K562 (cell line): ENCODE results near the gene RCSD1. TPM values are rescaled to one million over a fixed set of nuclear protein-coding genes. Genes with fewer than 3 reads are reported as not detected.

Experiments used
- ATAC-seq: fragments of 200-7000 bp; cut with Tn5 transposase; 3 replicates; pipeline ENCODE4 v1.9.1; 2020; ENCODE audit warnings: moderate library complexity
- BruUV-seq: library from RNA; stranded (reverse); fragments of 400-500 nt; replicated peaks from 2 replicates; lab custom pipeline; 2021; lab: Mats Ljungman, UMichigan
- CTCF ChIA-PET: fragments of 300-600 bp; formaldehyde crosslinking; extraction: SDS; loops from one replicate; lab custom pipeline; 2021; ENCODE audit warnings: low intra/inter-chr PET ratio; lab: Yijun Ruan, JAX
- POLR2A ChIA-PET: fragments of 300-600, 350-650 bp; sonication (Branson Sonifier 250); formaldehyde crosslinking; extraction: SDS; loops from one replicate; lab custom pipeline; 2021; ENCODE audit warnings: antibody characterized with exemption, inconsistent platforms; lab: Yijun Ruan, JAX
- DNase-seq, 4 experiments: peaks; one replicate each; pipeline versions ENCODE4 v3.0.0 to v3.0.0-alpha.2; 2011 to 2018; ENCODE audit warnings: low spot score in 3 of 4, mixed read lengths in 3 of 4; ENCODE audit errors: extremely low read depth in 1 of 4
- FAIRE-seq: peaks from 2 replicates; lab custom pipeline; 2011; peaks lifted over from hg19 to GRCh38; lab: Jason Lieb, UNC
- H2AFZ ChIP-seq: 2 replicates; pipeline ENCODE4 v1.6.0; 2011; ENCODE audit warnings: low read depth, low read length, control low read depth, inconsistent platforms
- H3K27ac ChIP-seq: fragments of 200-600 bp; 3 replicates; pipeline ENCODE4 v1.8.0; 2011; ENCODE audit warnings: low read depth, mild to moderate bottlenecking, control low read depth, inconsistent platforms, low read length, moderate library complexity, mixed read lengths; ENCODE audit errors: extremely low read depth
- H3K27me3 ChIP-seq, 2 experiments: fragments of 300-600 bp in 1 of 2; 2 replicates in 1 of 2; 3 replicates in 1 of 2; pipeline versions ENCODE4 v1.6.0 to v1.8.0; 2011; ENCODE audit warnings: inconsistent platforms in 2 of 2, low read length in 2 of 2, mild to moderate bottlenecking in 1 of 2, mixed read lengths in 1 of 2, moderate library complexity in 1 of 2; ENCODE audit not compliant: control insufficient read depth in 2 of 2, insufficient read depth in 2 of 2
- H3K36me3 ChIP-seq: fragments of 300-600 bp; 3 replicates; pipeline ENCODE4 v1.8.0; 2011; ENCODE audit warnings: mild to moderate bottlenecking, low read length, inconsistent platforms; ENCODE audit not compliant: control insufficient read depth, insufficient read depth
- H3K4me1 ChIP-seq, 2 experiments: fragments of 200-600 bp in 1 of 2; replicated peaks in 1 of 2; 2 replicates in 1 of 2; 3 replicates in 1 of 2; pipeline versions ENCODE4 v1.5.1 to v1.8.0; 2011; ENCODE audit warnings: inconsistent platforms in 2 of 2, low read length in 2 of 2, mild to moderate bottlenecking in 1 of 2, mixed read lengths in 1 of 2, moderate library complexity in 1 of 2; ENCODE audit not compliant: control insufficient read depth in 2 of 2, insufficient read depth in 2 of 2
- H3K4me2 ChIP-seq: 2 replicates; pipeline ENCODE4 v1.6.1; 2011; ENCODE audit warnings: low read length, control low read depth, inconsistent platforms, mixed read lengths; ENCODE audit not compliant: insufficient read depth
- H3K4me3 ChIP-seq: fragments of 200-600 bp; sonication (generic), shearing (Covaris generic); 2 replicates; pipeline ENCODE4 v1.5.1; 2016; ENCODE audit warnings: control low read depth, inconsistent platforms
- H3K79me2 ChIP-seq: fragments of 200-600 bp; 3 replicates; pipeline ENCODE4 v1.8.0; 2011; ENCODE audit warnings: low read length, inconsistent platforms; ENCODE audit not compliant: control insufficient read depth, insufficient read depth
- H3K9ac ChIP-seq, 2 experiments: 2 replicates each; pipeline versions ENCODE4 v1.6.0 to v1.6.1; 2011; ENCODE audit warnings: low read depth in 2 of 2, low read length in 2 of 2, control low read depth in 1 of 2, inconsistent platforms in 1 of 2, mild to moderate bottlenecking in 1 of 2, mixed read lengths in 1 of 2; ENCODE audit not compliant: insufficient read depth in 1 of 2
- H3K9me1 ChIP-seq: one replicate; pipeline ENCODE4 v1.6.0; 2011; ENCODE audit warnings: inconsistent platforms, mild to moderate bottlenecking, low read length, moderate library complexity; ENCODE audit not compliant: control insufficient read depth, insufficient read depth
- H3K9me3 ChIP-seq: replicated peaks from 2 replicates; pipeline ENCODE4 v1.5.1; 2011; ENCODE audit warnings: low read depth, low read length, inconsistent platforms; ENCODE audit not compliant: control insufficient read depth, insufficient read depth
- H4K20me1 ChIP-seq: replicated peaks from 2 replicates; pipeline ENCODE4 v1.6.1; 2011; ENCODE audit warnings: low read length, inconsistent platforms, mixed read lengths; ENCODE audit not compliant: control insufficient read depth, insufficient read depth
- DLX4 ChIP-seq: fragments of 250-450 bp; sonication (Bioruptor Pico); IDR thresholded peaks from 2 replicates; pipeline ENCODE4 v1.6.1; 2021; ENCODE audit warnings: mild to moderate bottlenecking
- E2F8 ChIP-seq: fragments of 450-650 bp; IDR thresholded peaks from 2 replicates; pipeline ENCODE4 v1.7.1; 2018; ENCODE audit warnings: mild to moderate bottlenecking, low read depth; ENCODE audit not compliant: partially characterized antibody
- EGR1 ChIP-seq: fragments of 450-650 bp; conservative IDR thresholded peaks from 2 replicates; pipeline ENCODE4 v1.6.1; 2017; ENCODE audit warnings: mild to moderate bottlenecking
- HLTF ChIP-seq: fragments of 450-650 bp; IDR thresholded peaks from 2 replicates; pipeline ENCODE4 v1.6.1; 2016
- HMBOX1 ChIP-seq: sonication (generic); IDR thresholded peaks from 2 replicates; pipeline ENCODE4 v1.6.1; 2016
- MAFG ChIP-seq: fragments of 450-650 bp; conservative IDR thresholded peaks from 2 replicates; pipeline ENCODE4 v1.6.1; 2016; ENCODE audit warnings: missing genetic modification characterization, missing compliant biosample characterization
- MCM5 ChIP-seq: fragments of 450-650 bp; IDR thresholded peaks from 2 replicates; pipeline ENCODE4 v1.6.1; 2016; ENCODE audit warnings: low read depth
- NCOA6 ChIP-seq: fragments of 450-650 bp; IDR thresholded peaks from 2 replicates; pipeline ENCODE4 v1.6.1; 2017; ENCODE audit warnings: mild to moderate bottlenecking
- NFE2 ChIP-seq: IDR thresholded peaks from 2 replicates; pipeline ENCODE4 v1.6.1; 2014; ENCODE audit warnings: antibody characterized with exemption, low read depth
- POLR2A ChIP-seq: fragments of 450-650 bp; conservative IDR thresholded peaks from 2 replicates; pipeline ENCODE4 v1.6.1; 2016
- TFAM ChIP-seq: fragments of 250-450 bp; sonication (Bioruptor Pico); conservative IDR thresholded peaks from 2 replicates; pipeline ENCODE4 v1.5.0; 2021; ENCODE audit warnings: mild to moderate bottlenecking, moderate library complexity
- ZNF316 ChIP-seq: fragments of 450-650 bp; IDR thresholded peaks from 2 replicates; pipeline ENCODE4 v1.6.1; 2016
- ZNF707 ChIP-seq: fragments of 250-450 bp; sonication (Bioruptor Pico); conservative IDR thresholded peaks from 2 replicates; pipeline ENCODE4 v1.8.0; 2022; ENCODE audit warnings: inconsistent platforms, mild to moderate bottlenecking, moderate library complexity
- ZZZ3 ChIP-seq: fragments of 450-650 bp; IDR thresholded peaks from 2 replicates; pipeline ENCODE4 v1.6.1; 2016; ENCODE audit warnings: antibody characterized with exemption, mild to moderate bottlenecking, moderate library complexity
- whole genome bisulfite sequencing: fragments of 100-300 bp; shearing (Covaris generic); methylation state at CpG from one replicate; pipeline ENCODE4 v1.1.6; 2016; ENCODE audit warnings: low coverage, mixed read lengths; ENCODE audit not compliant: insufficient coverage; ENCODE audit errors: missing lambda C conversion rate; 5-methylcytosine and 5-hydroxymethylcytosine counted together
- in situ Hi-C: fragments of 300-500 bp; cut with MboI; formaldehyde crosslinking; loops from 4 replicates; pipeline ENCODE4 v1.15.0; 2018; ENCODE audit warnings: inconsistent platforms, mixed read lengths
- intact Hi-C: fragments of 100-400 bp; cut with micrococcal nuclease; formaldehyde crosslinking; loops from 2 replicates; pipeline ENCODE4 v1.14.2; 2022
- polyA plus RNA-seq, 8 experiments: library from polyadenylated mRNA; depleted of rRNA in 4 of 8; stranded (reverse) in 5 of 8; unstranded in 3 of 8; fragments of >200 nt; fragmentation: Nextera tagmentation in 2 of 8; fragmentation: Illumina TruSeq in 1 of 8; extraction: Ambion mirVana in 2 of 8; extraction: Trizol in 1 of 8; gene quantifications; 2 replicates each; pipeline versions ENCODE4 v1.2.1 to v1.2.3, GENCODE V29; 2011 to 2014; ENCODE audit warnings: inconsistent platforms in 1 of 8, missing spikeins in 1 of 8
- total RNA-seq, 7 experiments: library from RNA; depleted of rRNA in 6 of 7; stranded (reverse); fragments of >200 nt in 6 of 7; fragmentation: Illumina TruSeq in 2 of 7; extraction: Trizol in 2 of 7; gene quantifications; 2 replicates each; pipeline versions ENCODE4 v1.2.1 to v1.2.3, GENCODE V29; 2011 to 2021; ENCODE audit warnings: low replicate concordance in 1 of 7
- TF ChIP-seq, protein P1 (sequence below): fragments of 250-450 bp; sonication (Bioruptor Pico); IDR thresholded peaks from 2 replicates; pipeline ENCODE4 v1.4.0; 2020; ENCODE audit warnings: mild to moderate bottlenecking, moderate library complexity, borderline replicate concordance

RCSD1 gene
- total and polyA plus RNA-seq, 9 of the 15 experiments (the other 6 are each of a cell fraction or from before 2014, with no cell fraction given): 7.8 to 69.8 (median 45.3) TPM

DNA sequence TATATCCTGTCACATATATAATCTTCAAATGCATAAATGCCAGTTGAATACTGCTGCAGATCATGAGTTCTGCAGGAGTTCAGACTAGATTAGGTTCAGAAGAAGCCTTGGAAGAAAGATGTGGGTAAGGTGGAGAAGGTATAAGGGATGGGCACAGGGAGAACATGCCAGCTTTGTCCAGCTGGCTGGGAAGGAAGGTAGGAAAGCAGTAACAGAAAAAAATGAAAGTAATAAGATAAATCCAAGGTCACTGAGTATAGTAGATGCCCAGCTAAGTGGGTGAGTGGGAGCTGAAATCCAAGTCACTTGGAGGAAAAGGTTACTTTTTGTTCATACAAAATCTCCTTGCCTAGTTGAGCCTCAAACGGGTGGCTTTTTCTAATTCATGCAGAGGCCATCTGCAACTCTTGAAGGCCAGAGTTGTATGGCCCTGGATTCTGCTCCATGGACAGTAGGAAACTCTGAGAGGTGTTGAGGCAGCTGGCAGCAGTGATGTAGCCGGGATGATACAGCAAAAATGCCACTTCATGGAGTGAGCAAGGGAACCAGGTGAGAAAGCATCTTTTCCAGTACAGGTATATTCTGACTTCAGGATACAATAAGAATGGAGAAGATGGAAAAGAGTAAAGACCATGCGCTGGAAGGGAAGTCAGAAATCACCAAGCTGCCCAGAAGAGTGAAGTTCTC is 3.4 kb downstream of the RCSD1 start:
- Histone ChIP-seq H3K27me3 (no peaks in the 10 kb centered on the region), H3K36me3 (peaks cover 70% of the 10 kb centered on the region), H2AFZ (no peak overlapping the region), H3K9me1 (no peaks in the 10 kb centered on the region), H3K27ac (peak overlapping the region; percentile 97; the same call in 1 of the 3 replicates), H3K9ac (peak overlapping the region in 1 of 2 experiments; percentile 97; a peak in 2 of 4 replicates), H3K4me1 (peaks cover 45 to 69% of the 10 kb centered on the region in 2 experiments), H3K79me2 (peaks cover 94% of the 10 kb centered on the region), H3K4me3 (no peak overlapping the region), H3K9me3 (no peaks in the 10 kb centered on the region), H4K20me1 (peaks cover 13% of the 10 kb centered on the region; the same call in 1 of the 2 replicates), H3K4me2 (peak overlapping the region; percentile 80; the same call in 1 of the 2 replicates)
- DNase-seq: no peak
- WGBS: 58% methylated on average over 3 of the region's 3 CpGs
- FAIRE-seq: no peak
- CTCF ChIA-PET: no interaction called here
- ATAC-seq: no peak
- POLR2A ChIA-PET: interaction anchor here (0.6 to 8.8 kb wide), 6 partner anchors 11 to 1681 kb away, joined by 3 to 93 read pairs (median 4); no protein-coding TSS in a partner anchor
- no TSS peak for BruUV-seq
- in situ Hi-C loops (no loop called here), intact Hi-C loops (loop anchor here (2.0 to 10.0 kb wide), 4 partner anchors 55 to 411 kb away; partner anchors contain the start of genes DCAF6, MPC2 and POU2F1)
- peak; percentile 65 for TF ChIP-seq MAFG (tag)
- 0 out of 2 replicates have a peak, but pooled peaks have one; percentile 3 for TF ChIP-seq HMBOX1
- TF ChIP-seq, protein P1, sequence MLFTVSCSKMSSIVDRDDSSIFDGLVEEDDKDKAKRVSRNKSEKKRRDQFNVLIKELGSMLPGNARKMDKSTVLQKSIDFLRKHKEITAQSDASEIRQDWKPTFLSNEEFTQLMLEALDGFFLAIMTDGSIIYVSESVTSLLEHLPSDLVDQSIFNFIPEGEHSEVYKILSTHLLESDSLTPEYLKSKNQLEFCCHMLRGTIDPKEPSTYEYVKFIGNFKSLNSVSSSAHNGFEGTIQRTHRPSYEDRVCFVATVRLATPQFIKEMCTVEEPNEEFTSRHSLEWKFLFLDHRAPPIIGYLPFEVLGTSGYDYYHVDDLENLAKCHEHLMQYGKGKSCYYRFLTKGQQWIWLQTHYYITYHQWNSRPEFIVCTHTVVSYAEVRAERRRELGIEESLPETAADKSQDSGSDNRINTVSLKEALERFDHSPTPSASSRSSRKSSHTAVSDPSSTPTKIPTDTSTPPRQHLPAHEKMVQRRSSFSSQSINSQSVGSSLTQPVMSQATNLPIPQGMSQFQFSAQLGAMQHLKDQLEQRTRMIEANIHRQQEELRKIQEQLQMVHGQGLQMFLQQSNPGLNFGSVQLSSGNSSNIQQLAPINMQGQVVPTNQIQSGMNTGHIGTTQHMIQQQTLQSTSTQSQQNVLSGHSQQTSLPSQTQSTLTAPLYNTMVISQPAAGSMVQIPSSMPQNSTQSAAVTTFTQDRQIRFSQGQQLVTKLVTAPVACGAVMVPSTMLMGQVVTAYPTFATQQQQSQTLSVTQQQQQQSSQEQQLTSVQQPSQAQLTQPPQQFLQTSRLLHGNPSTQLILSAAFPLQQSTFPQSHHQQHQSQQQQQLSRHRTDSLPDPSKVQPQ: no peak
- TF ChIP-seq TFAM (CRISPR knock-in tag): no peak
- TF ChIP-seq NFE2: peak; percentile 85
- TF ChIP-seq MCM5: no peak
- TF ChIP-seq ZNF316: peak; percentile 75
- TF ChIP-seq EGR1: no peak
- no peak for TF ChIP-seq ZNF707
- TF ChIP-seq DLX4 (CRISPR knock-in tag): no peak
- 0 out of 2 replicates have a peak, but pooled peaks have one; percentile 14 for TF ChIP-seq NCOA6
- peak; percentile 60 for TF ChIP-seq POLR2A
- TF ChIP-seq ZZZ3: no peak
- no peak for TF ChIP-seq HLTF
- TF ChIP-seq E2F8: no peak
